Left kidney (tissue), 2 donors: ENCODE results near the gene COX10. TPM values are rescaled to one million over a fixed set of nuclear protein-coding genes. Genes with fewer than 3 reads are reported as not detected.
"Not testable (repeated sequence)": the region's sequence is repeated elsewhere in the genome, so short reads cannot be mapped to it uniquely, and the experiment has no call there.

Experiments
- DNase-seq: peaks from one replicate; pipeline ENCODE4 v3.0.0-alpha.2; 2013
- polyA plus RNA-seq: library from polyadenylated mRNA; unstranded; fragments of 120-200 nt; gene quantifications from one replicate; pipeline ENCODE4 v1.2.1, GENCODE V29; 2013; ENCODE audit not compliant: insufficient read length

COX10 gene
- polyA plus RNA-seq, 1 donor: 20.0 TPM

DNA sequence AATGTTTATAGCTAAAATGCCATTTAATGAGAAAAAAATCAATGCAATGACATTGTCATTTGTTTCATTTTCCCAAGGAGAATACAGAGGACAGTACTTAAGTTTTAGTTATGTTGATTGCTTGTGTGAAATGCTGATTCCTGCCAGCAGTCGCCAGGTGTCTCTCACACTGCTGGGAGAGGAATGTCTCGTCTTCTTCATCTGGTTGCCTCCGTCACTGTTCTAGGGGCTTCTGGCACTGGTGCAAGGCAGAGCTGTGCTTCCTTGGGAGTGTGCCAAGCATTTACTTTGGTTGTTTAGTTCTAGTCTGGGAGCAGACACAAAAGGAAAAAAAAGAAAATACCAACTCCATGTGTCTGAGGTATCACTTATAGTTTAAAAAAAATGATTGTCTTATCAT, 107.7 kb downstream of the COX10 start:
- DNase-seq: not testable (repeated sequence)

GRCh38 chr17:14177801-14178200, 108.5 kb downstream of the COX10 start:
- not testable (repeated sequence) for DNase-seq

DNA sequence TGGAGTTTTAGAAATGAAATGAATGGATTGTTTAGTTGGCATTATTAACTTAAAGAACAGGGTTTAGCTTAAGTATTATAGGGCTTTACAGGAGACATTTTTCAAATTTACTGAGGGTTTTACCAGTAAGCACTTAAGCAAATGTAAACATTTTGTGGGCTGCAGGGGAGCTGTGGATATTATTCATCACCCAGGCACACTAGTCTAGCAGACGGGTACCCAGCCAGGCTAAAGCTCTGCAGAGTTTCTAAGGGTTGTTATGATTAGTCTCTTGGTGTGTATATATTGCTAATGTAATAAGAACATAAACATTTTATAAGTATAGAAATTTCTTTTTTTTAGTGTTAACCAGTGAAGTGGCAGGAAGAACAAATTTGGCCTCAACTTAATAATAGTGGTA, 110.6 kb downstream of the COX10 start:
- DNase-seq: not testable (repeated sequence)

DNA sequence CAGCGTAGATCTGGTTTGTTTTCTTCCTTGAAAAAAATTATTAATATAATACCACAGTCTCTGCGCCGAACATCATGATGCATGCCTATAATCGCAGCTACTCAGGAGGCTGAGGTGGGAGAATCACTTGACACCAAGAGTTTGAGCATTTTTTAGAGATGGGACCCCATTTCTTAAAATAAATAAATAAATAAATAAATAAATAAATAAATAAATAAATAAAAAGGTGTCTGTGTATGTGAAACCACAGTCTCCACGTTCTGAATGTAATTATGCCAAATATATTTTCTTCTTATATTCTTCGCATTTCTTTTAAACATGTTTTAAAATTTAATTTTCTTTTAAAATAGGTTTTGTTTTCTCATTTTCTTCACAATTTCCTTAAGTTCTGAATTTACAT, 112.8 kb downstream of the COX10 start:
- DNase-seq: not testable (repeated sequence)

GRCh38 chr17:14184536-14184935, 115.2 kb downstream of the COX10 start:
- DNase-seq: not testable (repeated sequence)

GRCh38 chr17:14186443-14186842, 117.1 kb downstream of the COX10 start:
- DNase-seq: not testable (repeated sequence)

GRCh38 chr17:14190774-14191173, 121.5 kb downstream of the COX10 start:
- DNase-seq: not testable (repeated sequence)

GRCh38 chr17:14191469-14191868, 122.2 kb downstream of the COX10 start:
- not testable (repeated sequence) for DNase-seq

DNA sequence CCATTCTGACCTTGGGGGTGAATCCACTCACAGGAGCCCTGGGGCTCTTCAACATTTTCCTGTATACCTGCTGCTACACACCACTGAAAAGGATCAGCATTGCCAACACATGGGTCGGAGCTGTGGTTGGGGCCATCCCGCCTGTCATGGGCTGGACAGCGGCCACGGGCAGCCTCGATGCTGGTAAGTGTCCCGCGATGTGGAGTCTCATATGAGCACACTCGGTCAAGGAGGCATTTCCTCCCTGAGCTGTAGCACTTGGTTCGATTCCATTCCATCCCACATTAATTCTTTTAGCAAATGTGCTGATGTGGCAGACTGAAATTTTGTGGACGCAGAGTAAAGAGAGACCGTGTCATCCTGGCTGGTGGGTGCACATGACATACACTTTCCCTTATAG, 122.7 kb downstream of the COX10 start:
- DNase-seq: not testable (repeated sequence)

DNA sequence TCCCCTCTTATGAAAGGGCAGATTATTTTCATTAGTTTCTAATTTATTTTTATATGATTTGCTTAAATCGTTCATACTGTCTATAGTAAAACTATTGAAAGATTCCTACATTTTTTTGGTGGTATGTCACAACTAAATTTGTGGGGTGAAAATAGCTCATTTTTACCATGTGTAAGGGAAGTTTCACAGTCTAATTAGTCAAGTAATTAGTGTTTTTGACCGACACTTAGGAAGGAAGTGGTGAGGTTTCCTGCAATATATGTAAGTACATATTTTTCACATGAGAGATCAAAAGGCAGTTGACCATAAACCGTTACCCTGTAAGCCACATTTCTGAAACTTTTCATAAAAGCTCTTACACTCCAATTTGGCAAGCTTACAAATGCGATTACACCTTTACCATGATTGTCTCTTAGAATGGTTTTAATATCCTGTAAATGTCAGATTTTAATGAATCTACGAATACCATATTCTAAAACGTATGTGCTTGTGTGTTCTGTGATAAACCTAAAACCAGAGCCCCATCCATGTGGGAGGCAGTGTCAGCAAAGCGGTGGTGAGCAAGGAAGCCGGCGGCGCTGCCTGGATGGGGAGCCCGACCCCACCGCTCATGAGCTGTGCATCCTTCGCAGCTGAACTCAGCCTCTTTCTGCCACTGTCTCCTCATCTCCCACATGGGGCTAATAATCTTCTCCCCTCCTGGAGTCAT, 123.5 kb downstream of the COX10 start:
- not testable (repeated sequence) for DNase-seq

GRCh38 chr17:14196377-14196997, 127.2 kb downstream of the COX10 start:
- no peak for DNase-seq

- DNase-seq: no peak
These were observed 127.8 kb downstream of the COX10 start for GRCh38 chr17:14197057-14197456.

DNA sequence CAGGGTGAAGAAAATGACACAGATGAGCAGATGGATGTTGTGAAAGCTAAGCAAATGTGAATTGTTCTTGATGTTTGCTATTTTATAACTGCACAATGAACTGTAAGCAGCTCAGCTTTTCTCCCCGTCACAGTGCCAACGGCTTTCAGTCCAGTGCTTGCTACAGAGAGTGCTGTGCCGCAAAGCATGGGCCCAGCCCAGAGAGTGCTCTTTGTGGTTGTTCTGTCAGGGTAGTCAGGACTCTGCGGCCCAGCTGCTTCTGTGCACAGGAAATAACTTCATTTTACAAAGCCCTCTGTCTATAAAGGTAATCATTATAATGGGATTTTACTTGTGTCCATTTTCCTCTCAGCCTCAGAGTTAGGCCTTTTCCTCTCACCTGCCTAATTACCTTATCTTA, 128.3 kb downstream of the COX10 start:
- no peak for DNase-seq

GRCh38 chr17:14198013-14198412, 128.7 kb downstream of the COX10 start:
- no peak for DNase-seq

DNA sequence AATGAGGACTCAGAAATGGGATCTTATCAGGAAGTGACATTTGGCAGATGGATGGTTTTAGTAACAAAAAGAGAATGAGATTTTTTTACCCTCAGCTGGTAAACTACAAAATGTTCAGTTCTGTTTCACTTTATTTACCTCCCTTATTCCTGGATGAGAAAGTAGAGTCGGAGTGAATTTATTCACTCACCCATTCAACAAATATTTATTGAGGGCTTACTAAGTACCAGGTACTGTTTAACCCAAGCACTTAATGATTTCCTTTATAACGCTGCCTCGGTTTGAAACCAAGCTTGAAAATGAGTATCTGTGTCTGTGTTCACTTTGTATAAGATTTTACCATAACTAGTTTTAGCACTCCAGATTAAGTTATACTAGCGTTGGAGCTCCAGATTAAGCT, 129.3 kb downstream of the COX10 start:
- no peak for DNase-seq

- DNase-seq: no peak
These were observed 130.3 kb downstream of the COX10 start for GRCh38 chr17:14199601-14200000.

DNA sequence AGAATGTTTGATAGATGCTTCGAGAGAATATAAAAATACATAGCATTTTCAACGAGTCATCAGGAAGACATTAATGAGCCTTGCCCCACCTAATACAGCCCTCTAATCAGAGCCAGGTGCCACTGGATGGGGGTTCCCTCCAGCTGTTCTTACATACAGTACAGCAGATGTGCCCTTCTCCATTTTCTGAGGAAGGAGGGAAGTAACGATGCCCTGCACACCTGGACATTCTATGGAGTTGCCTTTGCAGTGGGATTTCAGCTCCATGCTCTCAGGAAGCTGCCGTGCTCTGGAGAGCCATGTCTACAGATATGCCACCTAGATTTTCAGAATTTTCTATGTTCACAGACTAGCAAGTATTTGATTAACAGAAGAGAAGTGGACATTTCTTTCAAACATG, 131.1 kb downstream of the COX10 start:
- DNase-seq: no peak

- no peak for DNase-seq
These were observed 132.0 kb downstream of the COX10 start for GRCh38 chr17:14201021-14201987.

- DNase-seq: no peak
These were observed 132.7 kb downstream of the COX10 start for GRCh38 chr17:14201988-14202380.

- DNase-seq: no peak
These were observed 133.3 kb downstream of the COX10 start for GRCh38 chr17:14202388-14203166.

- no peak for DNase-seq
These were observed 134.1 kb downstream of the COX10 start for GRCh38 chr17:14203388-14203787.

GRCh38 chr17:14204084-14204483, 134.8 kb downstream of the COX10 start:
- no peak for DNase-seq
